HG03565 (cell line): ENCODE data around the gene SLC22A7.

Source experiments
- ATAC-seq: cut with Tn5 transposase; IDR thresholded peaks from one replicate; pipeline ENCODE4 v1.9.1; 2021; ENCODE audit warnings: mild to moderate bottlenecking, moderate library complexity; ENCODE audit not compliant: unreplicated experiment

The SLC22A7 gene

DNA sequence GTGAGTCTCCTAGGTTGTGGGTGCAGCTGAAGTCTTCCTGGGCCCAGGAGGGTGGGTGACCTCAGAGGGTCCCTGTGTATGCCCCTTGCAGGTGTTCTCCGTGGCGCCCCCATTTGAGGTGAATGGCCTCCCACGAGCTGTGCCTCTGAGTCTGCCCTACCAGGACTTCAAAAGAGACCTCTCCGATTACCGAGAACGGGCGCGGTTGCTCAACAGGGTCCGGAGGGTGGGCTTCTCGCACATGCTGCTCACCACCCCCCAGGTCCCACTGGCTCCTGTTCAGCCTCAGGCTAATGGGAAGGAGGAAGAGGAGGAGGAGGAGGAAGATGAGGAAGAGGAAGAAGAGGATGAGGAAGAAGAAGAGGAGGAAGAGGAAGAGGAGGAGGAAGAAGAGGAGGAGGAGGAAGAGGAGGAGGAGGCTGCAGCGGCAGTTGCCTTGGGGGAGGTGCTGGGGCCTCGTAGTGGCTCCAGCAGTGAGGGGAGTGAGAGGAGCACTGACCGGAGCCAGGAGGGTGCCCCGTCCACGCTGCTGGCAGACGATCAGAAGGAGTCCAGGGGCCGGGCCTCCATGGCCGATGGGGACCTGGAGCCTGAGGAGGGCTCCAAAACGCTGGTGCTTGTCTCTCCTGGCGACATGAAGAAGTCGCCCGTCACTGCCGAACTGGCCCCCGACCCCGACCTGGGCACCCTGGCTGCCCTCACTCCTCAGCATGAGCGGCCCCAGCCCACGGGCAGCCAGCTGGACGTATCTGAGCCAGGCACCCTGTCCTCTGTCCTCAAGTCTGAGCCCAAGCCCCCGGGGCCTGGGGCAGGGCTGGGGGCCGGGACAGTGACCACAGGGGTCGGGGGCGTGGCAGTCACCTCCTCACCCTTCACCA is 15.2 kb upstream of the SLC22A7 start:
- ATAC-seq, result no peak

DNA sequence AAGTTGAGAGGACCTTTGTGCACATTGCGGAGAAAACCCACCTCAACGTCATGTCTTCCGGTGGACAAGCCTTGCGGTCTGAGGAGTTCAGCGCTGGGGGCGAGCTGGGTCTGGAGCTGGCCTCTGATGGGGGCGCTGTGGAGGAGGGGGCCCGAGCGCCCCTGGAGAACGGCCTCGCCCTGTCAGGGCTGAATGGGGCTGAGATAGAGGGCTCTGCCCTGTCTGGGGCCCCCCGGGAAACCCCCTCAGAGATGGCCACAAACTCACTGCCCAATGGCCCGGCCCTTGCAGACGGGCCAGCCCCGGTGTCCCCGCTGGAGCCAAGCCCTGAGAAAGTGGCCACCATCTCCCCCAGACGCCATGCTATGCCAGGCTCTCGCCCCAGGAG is 14.6 kb upstream of the SLC22A7 start:
- no peak for ATAC-seq

DNA sequence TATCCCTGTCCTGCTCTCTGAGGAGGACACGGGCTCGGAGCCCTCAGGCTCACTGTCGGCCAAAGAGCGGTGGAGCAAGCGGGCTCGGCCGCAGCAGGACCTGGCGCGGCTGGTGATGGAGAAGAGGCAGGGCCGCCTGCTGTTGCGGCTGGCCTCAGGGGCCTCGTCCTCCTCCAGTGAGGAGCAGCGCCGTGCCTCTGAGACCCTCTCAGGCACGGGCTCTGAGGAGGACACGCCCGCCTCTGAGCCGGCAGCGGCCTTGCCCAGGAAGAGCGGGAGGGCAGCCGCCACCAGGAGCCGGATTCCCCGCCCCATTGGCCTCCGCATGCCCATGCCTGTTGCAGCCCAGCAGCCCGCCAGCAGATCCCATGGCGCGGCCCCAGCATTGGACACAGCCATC is 14.2 kb upstream of the SLC22A7 start:
- no peak for ATAC-seq

DNA sequence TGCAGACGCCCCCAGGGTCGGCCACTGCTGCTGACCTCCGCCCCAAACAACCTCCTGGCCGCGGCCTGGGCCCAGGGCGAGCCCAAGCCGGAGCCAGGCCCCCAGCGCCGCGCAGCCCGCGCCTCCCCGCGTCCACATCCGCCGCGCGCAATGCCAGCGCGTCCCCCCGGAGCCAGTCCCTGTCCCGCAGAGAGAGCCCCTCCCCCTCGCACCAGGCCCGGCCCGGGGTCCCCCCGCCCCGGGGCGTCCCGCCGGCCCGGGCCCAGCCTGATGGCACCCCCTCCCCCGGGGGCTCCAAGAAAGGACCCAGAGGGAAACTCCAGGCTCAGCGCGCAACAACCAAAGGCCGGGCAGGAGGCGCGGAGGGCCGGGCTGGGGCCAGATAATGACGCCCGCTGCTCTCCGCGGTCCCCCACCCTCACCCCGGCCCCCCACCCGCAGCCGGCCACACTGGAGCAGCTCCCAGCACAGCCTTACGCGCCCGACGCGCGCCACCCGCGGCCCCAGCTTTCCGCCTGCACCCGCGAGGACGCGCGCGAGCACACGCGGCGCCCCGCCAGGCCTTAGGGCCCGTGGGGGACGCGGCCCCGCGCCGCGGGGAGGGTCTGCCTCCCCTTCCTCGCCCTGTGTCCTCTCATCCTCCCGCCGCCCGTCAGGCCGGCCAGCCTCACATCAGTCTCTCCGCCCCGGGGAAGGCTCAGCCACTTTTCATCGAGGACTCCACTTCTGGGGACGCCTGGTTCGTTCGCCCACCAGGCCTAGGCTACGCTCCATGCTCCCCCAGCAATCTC is 12.9 kb upstream of the SLC22A7 start:
- ATAC-seq, result no peak

DNA sequence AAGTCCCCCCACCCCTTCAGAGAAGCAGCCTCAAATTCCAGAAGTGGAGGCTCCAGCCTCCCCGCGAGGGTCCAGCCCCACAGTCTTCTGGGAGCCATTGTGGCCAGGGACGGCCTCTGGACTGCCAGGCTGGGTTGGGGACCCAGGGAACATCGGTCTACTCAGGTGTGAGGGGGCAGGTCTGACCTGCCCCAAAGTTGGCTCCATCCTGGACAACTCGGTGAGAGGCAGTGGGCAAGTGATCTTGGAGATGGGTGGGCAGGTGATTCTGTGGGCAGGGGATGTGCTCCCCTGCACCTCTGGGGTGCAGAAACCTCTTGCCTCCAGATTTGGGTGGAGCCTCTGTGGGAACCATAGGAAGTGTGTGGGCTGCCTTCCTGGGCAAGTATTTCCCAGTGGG is 12.2 kb upstream of the SLC22A7 start:
- no peak for ATAC-seq

DNA sequence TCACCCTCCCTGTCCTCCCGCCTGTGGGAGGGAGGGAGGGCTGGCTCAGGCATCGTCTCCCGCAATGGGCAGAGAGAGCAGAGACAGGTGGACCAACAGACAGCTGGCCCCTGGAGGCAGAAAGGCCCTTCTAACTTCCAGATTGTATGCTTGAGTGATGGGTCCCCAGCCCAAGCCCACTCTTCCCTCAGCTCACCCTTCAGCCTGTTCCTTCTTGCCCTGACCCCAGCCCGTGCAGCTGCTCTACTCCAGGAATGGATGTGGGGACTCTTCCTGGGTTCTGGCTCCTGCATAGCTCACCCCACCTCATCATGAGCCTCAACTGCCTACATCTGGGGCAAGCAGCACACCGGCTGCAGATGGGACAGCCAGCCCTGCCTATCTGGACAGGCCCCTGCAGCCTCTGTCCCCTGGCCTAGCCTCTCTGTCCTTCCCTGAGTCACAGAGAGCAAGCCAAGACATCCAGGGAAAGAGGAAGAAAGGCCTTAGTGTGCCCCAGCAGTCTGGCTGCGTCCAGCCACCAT is 11.5 kb upstream of the SLC22A7 start:
- no peak for ATAC-seq

DNA sequence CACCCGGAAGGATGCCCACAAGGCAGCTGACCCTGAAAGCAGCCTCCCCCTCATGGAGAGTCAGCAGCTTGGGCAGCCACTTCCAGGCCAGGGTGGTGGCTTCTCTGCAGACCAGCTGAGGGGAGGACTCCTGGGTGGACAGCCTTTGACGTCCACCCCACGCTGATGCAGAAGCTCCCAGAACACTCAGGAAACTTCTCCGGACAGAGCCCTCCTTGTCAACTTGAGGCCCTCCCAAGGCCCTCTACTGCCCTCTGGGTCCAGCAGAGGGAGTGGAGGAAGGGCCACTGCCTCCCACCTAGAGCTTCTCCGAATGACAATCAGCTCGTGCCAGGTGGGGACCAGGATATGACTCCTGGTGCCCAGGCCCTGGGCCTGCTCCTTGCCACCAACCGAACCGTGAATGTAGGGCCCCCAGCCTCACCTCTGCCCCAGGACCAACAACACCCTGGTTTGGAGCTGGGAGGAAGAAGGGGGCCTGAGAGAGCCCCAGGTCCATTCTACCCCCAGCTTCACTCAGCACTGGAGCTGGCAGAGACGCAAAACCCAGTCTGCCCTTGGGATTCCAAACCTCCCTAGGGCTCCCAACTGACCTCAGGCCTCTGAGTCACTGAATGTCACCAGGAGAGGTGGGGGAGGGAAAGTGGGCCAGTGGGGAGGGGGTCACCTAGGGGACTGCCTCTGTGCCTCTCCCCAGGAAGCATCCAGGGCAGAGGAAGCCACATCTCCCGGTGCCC is 10.9 kb upstream of the SLC22A7 start:
- ATAC-seq, result no peak

DNA sequence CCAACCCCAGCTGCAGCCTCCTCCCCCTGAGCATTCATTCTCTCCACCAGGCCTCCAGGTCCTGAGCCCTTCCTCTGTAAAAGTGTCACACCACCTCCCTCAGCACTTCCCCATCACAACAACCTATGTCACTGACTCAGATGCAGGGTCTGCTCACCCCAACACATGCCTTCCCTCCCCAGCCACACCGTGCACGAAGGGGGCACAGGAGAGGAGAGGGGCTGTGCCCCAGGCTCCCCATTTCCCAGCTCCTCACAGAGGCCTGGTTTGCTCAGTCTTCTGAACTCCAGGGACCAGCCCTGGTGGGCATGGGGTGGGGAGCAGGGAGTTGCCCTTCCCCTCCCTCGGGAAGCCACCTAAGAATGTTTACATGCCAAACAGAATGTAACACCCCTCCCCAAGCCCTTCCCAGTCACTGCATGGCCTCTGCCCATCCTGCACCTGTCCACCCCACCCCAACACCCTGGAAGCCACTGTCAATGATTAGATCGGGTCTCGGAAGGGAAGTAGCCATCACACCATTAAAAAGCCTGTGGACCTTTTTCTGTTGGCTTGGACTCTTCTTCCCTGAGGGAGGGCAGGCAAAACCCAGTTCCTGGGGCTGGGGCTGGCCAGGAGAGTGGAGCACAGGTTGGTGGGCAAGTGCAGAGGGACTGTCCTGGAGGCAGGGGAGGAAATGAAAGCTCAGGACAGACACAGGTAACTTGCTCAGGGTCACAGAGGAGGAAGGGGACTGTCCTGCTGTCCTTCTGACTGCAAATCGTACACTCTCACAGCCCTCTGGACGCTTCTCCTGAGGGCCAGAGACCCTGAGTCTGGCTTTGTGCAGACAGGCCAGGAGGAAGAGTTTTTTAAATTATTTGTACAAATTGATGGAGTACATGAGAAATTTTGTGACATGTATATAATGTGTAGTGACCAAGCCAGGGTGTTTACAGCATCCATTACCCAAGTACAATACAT is 10.1 kb upstream of the SLC22A7 start:
- ATAC-seq, result no peak

DNA sequence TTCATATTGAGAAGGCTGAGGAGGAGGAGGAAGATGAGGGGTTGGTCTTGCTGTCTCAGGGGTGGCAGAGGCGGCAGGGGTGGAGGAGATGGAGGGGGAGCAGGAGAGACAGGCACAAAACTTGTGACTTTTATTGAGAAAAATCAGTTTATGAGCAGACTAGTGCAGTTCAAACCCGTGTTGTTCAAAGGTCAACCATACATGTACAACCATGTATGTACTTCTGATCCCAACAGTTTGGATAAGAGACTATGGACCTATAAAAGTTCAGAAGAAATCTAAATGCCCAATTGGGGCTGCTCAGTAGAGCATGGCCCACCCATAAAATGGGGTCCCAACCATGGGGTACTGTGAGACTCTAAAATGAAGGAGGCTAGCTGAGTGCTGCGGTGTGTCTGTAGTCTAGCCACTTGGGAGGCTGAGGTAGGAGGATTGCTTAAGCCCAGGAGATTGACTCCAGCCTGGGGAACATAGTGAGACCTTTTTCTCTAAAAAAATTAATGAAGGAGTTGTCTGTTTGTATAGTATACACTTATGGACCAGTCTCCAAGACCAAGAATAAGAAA is 7.6 kb upstream of the SLC22A7 start:
- no peak for ATAC-seq

DNA sequence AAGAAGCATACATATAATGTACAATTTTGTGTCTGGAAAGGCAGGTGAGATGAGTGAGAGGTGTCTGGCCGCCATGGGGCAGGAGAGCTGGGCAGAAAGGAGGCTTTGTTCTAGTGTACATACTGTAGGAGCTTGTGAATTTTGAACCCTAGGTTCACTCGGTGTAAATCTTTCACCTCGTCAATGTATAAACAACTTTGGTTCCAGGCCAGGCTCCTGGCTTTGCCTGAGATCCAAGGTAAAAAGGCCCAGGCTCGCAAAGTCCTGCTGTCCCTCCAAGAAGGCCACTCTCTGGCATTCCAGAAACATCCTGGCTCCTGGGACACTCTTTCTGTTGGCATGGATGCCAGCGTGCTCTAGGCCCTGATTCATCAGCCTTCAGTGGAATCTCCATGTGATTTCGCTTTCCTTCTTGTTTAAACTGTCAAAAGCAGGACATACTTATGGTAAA is 7.1 kb upstream of the SLC22A7 start:
- ATAC-seq, result no peak

DNA sequence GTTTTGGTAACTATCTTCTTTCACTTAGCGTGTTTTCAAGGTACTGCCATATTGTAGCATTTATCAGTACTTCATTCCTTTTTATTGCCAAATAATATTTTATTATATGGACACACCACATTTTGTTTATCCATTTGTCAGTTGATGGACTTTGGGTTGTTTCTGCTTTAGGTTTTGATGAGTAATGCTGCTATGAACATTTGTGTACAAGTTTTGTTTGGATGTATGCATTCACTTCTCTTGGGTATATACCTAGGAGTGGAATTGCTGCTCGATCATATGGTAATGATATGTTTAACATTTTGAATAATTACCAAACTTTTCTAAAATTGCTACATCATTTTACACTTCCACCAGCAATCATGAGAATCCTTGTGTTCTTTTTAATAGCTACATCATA is 6.4 kb upstream of the SLC22A7 start:
- ATAC-seq, result no peak

DNA sequence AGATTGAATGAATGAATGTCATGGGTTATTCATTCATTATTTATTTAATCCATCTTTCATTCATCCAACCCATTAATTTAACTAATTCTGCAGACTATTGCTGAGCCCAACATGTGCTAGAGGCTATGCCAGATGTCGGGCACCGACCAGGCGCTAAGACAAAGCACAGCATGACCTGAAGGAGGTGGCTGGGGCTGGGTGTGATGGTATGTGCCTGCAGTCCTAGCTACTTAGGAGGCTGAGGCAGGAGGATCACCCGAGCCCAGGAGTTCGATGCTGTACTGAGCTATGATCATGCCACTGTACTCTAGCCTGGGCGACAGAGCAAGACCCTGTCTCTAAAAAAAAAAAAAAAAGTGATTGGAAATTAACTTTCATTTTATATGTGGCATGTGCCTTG is 5.7 kb upstream of the SLC22A7 start:
- no peak for ATAC-seq

DNA sequence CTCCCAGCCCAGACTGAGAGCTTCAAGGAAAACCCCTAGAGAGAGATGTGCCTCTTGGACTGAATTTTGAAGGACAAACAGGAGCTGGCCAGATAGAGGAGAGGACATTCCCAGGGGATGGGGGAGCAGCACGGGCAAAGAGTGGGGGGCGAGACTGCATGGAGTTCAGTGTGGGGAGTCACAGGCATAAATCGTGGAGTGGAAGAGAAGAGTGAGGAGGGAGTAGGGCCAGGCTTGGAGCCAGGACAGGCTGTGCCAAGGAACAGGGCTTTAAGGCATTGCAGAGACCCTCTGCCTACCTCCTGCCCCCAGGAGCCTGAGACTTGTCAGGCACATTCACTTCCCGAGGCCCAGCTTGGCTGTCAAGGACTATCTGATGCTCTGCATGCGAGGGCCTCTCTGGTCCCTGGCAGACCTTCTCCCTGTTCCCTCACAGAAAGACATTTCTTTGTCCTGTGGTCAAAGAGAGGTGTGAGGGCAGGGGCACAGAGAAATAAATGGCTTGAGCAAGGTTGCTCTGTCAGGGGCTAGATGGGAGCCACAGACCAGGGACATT is 5.2 kb upstream of the SLC22A7 start:
- no peak for ATAC-seq

DNA sequence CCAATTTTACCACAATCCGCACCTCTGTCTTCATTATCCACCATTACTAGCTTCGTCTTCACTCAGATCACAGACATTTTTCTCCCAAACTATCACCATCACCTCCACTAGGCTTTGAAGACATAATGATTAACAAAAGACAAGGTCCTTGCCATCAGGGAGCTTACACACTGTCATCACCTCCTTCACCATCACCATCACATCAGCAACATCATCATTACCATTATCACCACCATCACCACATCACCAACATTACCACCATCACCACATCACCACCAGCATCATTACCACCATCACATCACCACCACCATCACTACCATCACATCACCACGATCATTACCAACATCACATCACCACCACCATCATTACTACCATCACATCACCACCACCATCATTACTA is 4.4 kb upstream of the SLC22A7 start:
- no peak for ATAC-seq

DNA sequence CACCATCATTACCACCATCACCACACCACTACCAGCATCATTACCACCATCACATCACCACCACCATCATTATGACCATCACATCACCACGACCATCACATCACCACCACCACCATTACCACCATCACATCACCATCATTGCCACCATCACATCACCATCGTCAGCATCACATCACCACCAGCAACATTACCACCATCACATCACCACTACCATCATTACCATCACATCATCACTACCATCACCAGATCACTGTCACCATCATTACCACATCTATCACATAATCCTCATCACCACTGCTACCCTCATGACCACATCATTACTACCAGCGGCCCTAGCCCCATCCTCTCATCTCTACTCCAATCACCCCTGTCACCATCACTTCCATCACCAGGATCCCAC is 3.5 kb upstream of the SLC22A7 start:
- ATAC-seq, result no peak

DNA sequence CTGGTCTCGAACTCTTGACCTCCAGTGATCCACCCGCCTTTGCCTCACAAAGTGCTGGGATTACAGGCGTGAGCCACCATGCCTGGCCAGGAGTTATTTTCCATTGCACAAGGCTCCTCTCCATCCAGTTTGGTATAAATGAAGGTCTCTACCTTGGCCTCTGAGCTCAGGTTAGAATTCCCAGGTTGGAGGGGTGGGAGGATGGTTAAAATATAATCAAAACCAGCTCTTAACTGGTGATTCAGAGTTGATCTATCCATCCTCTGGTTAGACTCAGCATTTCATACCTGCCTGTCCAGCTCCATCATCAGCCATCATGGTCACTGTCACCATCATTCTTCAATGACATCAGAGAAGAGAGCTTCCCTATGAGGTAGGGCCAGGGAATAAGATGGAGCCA is 2.6 kb upstream of the SLC22A7 start:
- ATAC-seq, result no peak

DNA sequence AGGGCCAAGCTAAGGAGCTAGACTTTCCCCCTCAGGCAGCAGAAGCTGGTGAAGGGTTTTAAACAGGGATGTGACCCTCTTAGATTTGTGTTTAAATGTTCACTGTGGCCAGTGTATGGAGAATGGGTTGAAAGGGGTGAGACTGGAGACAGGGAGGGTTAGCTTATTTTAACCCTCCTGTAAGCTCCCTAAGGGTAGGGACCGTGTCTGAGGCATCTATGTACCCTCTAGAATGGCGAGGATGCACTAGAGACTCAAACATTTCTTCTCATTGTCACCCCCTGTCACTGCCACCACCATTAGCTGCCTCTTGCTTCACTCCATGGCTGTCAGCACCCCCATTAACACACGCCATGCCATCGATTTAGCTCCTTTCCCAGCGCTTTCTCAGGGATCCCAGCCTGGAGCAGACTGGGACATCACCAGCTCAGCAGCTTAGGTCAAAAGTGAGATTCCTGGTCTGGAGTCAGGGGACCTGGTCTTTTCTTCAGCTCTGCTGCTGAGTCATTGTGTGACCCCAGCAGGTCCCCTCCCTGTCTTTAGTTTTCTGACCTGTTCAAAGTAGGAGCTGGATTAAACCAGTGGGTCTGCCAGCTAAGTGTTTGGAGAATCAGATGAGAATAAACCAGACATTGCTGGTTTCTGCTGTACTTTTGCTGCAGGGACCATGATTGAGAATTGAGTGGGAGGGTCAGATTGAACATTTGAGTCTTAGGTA is 1.1 kb upstream of the SLC22A7 start:
- no peak for ATAC-seq

DNA sequence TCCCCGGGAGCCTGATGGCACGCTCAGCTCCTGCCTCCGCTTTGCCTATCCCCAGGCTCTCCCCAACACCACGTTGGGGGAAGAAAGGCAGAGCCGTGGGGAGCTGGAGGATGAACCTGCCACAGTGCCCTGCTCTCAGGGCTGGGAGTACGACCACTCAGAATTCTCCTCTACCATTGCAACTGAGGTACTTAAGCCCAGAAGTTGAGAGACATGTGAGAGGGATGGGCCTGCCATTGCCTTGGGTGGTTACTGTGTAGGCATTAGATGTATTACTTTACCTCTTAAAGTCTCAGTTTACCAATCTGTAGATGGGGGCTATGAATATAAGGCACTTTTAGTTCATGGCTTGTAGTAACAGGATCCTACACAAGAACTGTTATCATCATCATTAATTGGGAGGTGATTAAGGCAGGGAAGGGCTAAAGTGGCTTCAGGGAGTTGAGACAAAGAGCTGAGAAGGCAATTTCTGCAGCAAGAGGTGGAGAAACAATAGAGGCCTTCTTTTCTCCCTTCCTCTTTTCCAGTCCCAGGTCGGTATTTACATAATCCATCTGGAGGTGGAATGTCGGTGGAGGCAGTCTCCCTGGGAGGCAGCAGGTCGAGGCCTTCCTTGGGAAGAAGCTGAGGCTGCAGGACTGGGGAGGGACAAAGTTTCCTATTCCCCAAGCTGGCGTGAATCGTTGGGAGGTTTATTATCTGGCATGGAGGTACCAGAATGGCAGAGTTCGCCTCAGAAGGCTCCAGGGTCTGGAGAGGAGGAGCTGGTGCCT is 691 bp downstream of the SLC22A7 start:
- no peak for ATAC-seq
